Measurements from ENCODE around the gene ZNF646.
"Not testable (repeated sequence)": the region's sequence is repeated elsewhere in the genome, so short reads cannot be mapped to it uniquely, and the experiment has no call there.

Gene ZNF646

GRCh38 chr16:31083081-31083480, 8.9 kb downstream of the ZNF646 start:
- no peak for DNase-seq (ENCODE audit: low read depth in 4 of 4, low spot score in 1 of 4)

DNA sequence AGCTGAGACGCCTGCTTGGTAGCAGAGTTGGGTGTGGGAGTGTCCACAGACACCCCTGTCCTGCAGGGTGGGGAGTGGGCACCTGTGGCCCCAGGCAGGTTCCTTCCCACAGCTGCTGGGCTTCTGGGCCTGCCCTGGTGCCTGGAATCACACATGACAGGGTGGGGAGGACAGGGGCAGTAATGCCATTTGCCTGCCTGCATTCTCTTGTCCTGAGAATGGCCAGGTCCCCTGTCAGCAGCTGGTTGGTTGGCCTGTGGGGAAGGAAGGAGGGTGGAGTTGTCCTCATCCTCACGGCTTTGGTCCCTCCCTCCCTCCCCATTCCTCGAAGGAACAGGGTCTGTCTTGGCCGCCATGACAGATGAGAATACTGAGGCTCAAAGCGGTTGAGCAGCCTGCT, 9.3 kb downstream of the ZNF646 start:
- no peak for DNase-seq (ENCODE audit: low read depth in 4 of 4, low spot score in 1 of 4)

- DNase-seq (ENCODE audit: low read depth in 4 of 4, low spot score in 1 of 4), result no peak
Measured at GRCh38 chr16:31083981-31084380, 9.8 kb downstream of the ZNF646 start.

- DNase-seq (ENCODE audit: low read depth in 4 of 4, low spot score in 1 of 4), result no peak
Measured at GRCh38 chr16:31084584-31085302, 10.5 kb downstream of the ZNF646 start.

- no peak for DNase-seq (ENCODE audit: low read depth in 4 of 4, low spot score in 1 of 4)
Measured at GRCh38 chr16:31085411-31085810, 11.2 kb downstream of the ZNF646 start.

DNA sequence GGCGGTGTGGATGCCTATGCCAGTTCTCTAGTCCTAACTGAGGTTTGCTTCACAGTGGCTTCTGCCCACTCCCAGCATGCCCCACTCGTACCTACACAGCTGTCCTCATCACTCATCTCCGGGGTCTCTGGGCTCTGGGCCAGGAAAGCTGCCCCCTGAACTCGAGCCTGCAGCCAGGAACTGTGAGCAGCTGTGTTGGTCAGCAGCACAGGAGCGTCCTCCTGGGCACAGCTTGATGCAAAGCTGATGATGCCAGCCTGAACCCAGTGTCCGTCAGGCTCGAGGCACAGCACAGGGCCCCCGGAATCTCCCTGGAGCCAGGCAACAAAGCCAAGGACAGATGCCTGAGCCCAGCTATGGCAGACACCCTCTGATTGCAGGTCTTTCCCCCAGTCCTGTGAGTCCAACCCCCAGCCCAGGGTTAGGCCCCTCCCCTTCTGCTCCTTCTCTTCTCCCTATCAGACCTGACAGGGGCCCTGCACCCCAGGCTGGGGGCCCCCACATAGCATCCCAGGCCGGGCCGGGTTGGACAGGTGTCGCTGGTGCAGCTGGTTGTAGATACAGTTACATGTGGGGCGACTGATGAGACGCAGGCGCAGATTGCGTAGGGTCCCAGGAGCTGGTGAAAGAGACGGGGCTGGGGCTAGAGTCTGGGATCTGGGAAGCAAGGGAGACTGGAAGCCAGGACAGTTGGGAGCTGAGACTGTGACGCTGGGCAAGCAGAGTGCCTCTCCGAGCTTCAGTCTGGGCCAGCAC, 11.8 kb downstream of the ZNF646 start:
- DNase-seq (ENCODE audit: low read depth in 4 of 4, low spot score in 1 of 4), result no peak

DNA sequence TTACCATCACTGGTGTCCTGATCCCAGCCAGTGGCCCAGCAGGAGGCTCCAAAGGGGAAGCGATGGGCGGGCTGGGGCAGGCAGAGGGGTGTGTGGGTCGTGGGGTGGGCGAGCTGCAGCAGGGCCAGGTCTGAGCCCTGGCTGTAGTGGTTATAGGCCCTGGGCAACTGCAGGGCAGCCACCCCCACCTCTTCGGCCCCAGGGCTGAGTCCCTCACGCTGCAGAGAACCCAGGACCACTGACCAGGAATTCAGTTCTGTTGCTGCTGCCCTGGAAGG, 12.3 kb downstream of the ZNF646 start:
- no peak for DNase-seq (ENCODE audit: low read depth in 4 of 4, low spot score in 1 of 4)

GRCh38 chr16:31087481-31087880, 13.3 kb downstream of the ZNF646 start:
- DNase-seq (ENCODE audit: low read depth in 4 of 4, low spot score in 1 of 4), result no peak

- no peak for DNase-seq (ENCODE audit: low read depth in 4 of 4, low spot score in 1 of 4)
Measured at GRCh38 chr16:31087971-31088370, 13.7 kb downstream of the ZNF646 start.

DNA sequence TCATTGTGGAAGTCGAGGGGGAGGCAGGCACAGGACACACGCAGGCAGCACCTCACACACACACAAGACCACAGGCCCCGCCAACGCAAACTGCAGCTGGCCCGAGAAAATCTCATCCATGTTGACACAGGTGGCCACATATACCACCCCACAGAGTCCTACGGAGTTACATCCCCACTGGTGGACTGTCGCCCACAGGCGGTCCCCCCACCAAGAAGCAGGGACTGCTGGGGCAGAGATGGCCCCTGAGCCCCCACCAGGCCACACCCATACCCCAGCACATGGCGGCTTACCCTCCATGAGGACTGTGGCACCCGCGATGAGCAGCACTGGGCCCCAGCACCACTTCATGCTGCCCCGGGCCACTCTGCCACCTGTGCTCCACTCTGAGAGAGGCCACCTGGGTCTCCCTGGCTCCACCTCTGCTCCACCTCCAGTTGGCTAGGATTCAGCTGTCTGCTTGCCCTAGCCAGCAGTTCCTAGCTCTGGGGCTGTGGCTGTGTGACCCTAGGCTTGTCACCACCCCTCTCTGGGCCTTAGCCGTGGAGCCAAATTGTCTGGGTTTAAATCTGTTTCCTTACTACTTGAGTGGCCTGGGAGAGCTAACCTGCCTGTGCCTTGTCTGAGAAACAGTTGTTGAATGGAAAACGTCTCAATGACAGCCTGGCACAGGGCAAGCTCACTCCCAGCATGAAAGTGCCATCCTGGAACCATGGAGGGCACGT, 14.4 kb downstream of the ZNF646 start, which contains the start of gene PRSS53:
Gene PRSS53 (minus strand): TSS at position 485 of the 725 bp plus-strand sequence. CDS start 134 bp downstream, at position 351.
- DNase-seq (ENCODE audit: low read depth in 4 of 4, low spot score in 1 of 4), result no peak

DNA sequence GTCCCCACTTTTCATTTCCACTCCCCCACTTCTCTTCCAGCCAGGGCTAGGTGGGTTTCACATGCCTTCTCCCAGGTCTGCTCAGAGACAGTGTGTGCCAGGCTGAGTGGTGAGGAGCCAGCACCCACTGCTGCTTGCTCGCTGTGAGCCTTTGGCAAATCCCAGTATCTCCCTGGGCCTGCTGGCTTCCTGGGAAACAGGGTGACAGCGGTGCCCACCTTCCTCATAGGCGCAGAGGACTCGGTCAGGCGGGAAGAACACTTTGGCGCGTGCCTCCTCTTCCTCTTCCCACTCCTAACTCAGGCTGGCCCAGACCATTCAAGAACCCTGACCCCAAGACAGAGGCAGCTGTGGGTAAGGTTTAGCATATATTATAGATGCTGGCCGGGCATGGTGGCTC, 15.0 kb downstream of the ZNF646 start:
- no peak for DNase-seq (ENCODE audit: low read depth in 4 of 4, low spot score in 1 of 4)

DNA sequence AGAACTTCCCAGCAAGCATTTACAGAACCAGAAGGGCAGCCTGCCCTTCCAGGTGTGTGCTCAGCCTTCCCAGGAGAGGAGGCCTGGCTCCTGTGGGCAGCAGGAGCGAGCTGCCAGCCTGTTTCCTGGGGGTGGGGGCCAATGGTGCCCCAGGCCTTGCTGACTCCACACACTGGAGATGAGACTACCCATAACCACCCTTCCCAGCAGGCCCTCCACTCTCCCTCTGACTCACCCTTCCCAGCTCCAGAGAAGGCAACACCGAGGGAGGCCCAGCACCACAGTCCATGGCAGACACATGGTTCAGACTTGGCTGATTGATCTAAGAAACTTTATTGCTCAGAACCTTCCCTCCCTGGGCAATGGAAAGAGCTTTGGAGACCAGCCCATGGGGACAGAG, 16.3 kb downstream of the ZNF646 start:
- no peak for DNase-seq (ENCODE audit: low read depth in 4 of 4, low spot score in 1 of 4)

- DNase-seq (ENCODE audit: low read depth in 4 of 4, low spot score in 1 of 4), result no peak
Measured at GRCh38 chr16:31092330-31092729, 18.1 kb downstream of the ZNF646 start.

- no peak for DNase-seq (ENCODE audit: low read depth in 4 of 4, low spot score in 1 of 4)
Measured at GRCh38 chr16:31093132-31093703, 19.0 kb downstream of the ZNF646 start.

- no peak for DNase-seq (ENCODE audit: low read depth in 4 of 4, low spot score in 1 of 4)
Measured at GRCh38 chr16:31094088-31094423, 19.8 kb downstream of the ZNF646 start.

DNA sequence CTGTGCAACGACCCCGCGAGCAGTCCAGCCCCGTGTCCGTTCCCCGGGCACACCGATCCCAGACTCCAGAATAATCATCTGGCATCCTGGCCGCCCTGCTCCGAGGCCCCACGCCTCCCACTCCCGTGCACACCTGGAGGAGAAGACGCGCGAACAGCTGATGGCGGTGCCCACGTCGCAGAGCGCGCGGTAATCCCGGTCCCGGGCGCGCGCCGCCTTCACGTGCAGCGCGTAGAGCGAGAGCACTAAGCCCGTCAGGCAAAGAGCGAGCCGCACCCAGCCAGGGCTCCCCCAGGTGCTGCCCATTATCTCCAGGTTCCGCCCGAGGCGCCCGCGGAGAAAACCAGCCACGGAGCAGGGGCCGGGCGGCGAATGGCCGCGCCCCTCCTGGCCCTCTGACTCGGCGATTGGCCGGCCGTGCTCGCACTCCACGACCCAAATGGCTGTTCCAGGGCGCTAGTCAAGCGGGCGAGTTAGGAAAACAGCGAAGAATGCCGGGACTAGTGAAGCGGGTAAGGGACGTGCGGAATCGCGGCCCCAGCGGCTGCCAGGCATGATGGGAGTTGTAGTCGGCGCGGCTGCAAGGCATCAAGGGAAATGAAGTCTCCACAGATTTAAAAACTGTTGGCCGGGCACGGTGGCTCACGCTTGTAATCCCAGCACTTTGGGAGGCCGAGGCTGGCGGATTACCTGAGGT, 20.4 kb downstream of the ZNF646 start, which contains the start of gene VKORC1:
Gene VKORC1 (minus strand): TSS at position 374 of the 697 bp plus-strand sequence. CDS start 68 bp downstream, at position 306.
- peak; percentile 77 to 89 (median 80) for DNase-seq (ENCODE audit: low read depth in 4 of 4, low spot score in 1 of 4)

DNA sequence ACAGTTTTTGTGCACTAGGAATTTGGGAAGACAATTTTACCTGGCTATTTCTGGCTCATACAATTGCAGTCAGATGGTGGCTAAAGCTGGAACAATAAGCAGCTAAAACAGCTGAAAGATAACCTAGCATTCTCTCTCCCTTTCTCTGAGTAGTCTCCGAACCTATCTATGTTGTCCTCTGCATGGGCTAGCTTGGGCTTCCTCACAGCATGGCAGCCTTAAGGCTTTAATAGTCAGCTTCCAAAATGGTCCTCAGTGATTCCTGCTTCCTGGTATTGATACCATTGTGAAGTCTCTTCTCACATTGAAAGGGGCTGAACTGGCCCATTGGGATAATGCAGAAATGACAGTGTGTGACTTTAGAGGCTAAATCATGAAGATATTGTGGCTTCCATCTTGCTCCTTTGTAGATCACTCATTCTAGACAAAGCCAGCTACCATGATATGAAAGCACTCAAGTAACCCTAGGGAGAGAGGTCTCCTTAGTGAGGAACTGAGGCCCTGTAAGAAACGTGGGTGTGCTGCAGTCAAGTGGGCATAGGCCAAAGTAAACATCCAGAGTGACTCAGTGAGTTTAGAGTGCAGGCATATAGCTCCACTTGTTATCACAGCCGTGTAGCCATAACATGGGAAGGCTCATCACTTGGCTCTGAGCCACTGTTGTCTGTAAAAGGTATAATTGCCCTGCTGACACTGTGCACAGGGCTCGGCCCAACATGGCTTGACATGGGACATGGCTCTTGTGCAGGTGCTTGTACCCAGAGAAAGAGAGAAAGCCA, 25.8 kb downstream of the ZNF646 start:
- no peak for DNase-seq (ENCODE audit: low read depth in 4 of 4, low spot score in 1 of 4)

GRCh38 chr16:31100876-31101641, 26.8 kb downstream of the ZNF646 start:
- not testable (repeated sequence) for DNase-seq (ENCODE audit: low read depth in 4 of 4, low spot score in 1 of 4)

DNA sequence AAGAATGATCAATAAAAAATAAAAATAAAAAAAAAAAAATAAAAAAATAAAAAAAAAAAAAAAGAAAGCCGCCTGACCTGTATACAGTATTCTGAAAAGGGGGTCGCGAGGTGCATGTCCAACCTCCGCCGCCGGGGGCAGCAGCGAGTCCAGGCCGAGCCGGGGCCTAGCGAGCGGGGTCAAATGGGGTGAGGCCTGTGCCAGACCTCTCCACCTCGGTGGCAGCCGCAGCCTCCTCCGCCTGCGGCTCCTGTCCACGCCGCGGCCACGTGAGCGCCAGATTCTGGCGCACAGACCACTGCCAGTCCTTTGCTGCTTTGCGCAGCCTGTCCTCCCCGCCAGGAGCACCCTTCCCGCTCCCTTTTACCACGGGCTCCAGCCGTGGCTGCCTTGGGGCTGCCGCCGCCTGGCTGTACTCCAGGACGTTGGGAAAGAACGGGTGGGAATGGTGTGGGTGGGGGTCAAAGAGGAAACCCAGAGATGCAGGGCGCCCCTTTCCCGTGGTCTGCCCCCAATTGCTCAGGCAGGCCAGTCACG, 31.5 kb downstream of the ZNF646 start:
- peak; percentile 59 to 79 (median 70) for DNase-seq (ENCODE audit: low read depth in 4 of 4, low spot score in 1 of 4)
